Stimulated activated CD8-positive, alpha-beta memory T cell treated with anti-CD3 and anti-CD28 coated beads, Interleukin-4, amount 100 ng/mL, for 1 hour (primary cell): ENCODE measurements around the gene HTR1E.
"Not testable (repeated sequence)": the region's sequence is repeated elsewhere in the genome, so short reads cannot be mapped to it uniquely, and the experiment has no call there.

Experiments
- DNase-seq, 2 donors: peaks; one replicate each; pipeline ENCODE4 v3.0.0-alpha.2; 2020; ENCODE audit warnings: low read depth in 2 of 2, low spot score in 1 of 2

HTR1E gene, protein sequence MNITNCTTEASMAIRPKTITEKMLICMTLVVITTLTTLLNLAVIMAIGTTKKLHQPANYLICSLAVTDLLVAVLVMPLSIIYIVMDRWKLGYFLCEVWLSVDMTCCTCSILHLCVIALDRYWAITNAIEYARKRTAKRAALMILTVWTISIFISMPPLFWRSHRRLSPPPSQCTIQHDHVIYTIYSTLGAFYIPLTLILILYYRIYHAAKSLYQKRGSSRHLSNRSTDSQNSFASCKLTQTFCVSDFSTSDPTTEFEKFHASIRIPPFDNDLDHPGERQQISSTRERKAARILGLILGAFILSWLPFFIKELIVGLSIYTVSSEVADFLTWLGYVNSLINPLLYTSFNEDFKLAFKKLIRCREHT

DNA sequence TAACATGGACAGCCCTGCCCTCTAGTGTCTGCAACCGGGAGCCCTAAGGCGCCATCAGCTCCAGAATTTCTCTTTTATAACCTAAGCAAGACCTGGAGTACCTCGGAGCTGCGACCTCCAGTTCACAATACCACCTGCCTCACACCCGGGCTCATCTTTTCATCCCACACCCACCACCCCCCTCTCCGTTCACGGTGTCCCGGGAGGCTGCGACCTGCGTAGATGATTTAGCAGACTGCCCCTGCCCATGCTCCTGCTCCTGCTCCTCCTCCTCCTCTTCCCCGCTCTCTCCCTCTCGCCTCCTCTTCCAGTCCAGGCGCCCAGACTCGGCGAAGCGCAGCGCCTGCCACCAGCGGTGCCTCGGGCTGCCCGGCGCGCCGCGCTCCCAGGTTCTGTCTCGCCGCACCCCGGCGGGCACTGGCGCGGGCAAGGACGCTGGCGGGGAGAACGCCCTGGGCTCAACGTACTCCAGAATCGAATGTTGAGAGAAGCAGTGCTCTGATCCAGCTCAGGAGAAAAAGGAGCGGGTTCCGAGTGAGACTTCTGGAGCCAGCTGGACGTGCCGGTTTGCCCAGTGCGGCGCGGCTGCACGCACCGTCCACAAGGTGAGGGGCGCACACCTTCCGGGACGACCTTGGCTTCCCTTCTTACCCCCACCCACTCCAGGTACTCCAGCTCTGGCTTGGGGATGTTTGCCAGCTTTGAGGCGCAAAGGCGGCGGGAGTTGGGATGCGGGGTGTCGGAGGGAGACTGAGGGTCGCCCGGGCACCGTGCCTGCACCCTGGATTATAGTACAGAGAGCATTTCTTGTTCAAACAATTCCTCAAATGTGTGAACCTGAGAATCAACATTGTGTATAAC lies at the start of gene HTR1E:
HTR1E (plus strand) TSS at position 310 of the 861 bp plus-strand sequence. CDS start 77,807 bp downstream, outside the sequence.
- no peak for DNase-seq

DNA sequence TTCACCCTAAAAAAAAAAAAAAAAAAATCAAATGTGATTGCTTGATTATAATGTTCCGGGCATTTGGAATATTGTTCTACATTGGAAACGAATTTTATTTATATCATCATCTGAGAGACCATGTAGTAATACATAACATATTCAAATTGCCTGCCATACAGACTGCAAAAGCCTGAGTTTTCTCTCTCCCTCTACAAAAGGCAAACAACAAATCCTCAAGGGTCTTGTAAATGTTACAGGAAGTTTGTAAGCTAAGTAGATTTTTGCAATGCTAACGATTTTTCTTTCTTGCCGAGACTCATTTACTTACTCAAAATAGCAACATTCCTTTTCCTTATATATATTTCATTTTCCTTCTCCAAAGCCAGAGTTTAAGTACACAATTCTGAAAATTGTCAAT lies 49.0 kb upstream of the HTR1E start:
- no peak for DNase-seq

DNA sequence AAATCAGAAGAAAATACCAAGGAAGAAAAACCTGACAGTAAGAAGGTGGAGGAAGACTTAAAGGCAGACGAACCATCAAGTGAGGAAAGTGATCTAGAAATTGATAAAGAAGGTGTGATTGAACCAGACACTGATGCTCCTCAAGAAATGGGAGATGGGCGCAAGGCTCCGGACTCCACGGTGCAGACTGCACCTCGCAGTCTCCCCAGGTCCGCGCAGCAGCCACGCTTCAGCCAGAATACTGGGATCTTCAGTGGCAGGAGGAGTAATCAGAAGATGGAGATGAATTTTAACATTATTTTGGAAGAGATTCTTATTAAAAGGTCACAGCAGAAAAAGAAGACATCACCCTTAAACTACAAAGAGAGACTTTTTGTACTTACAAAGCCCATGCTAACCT lies 40.1 kb upstream of the HTR1E start:
- DNase-seq = not testable (repeated sequence)

DNA sequence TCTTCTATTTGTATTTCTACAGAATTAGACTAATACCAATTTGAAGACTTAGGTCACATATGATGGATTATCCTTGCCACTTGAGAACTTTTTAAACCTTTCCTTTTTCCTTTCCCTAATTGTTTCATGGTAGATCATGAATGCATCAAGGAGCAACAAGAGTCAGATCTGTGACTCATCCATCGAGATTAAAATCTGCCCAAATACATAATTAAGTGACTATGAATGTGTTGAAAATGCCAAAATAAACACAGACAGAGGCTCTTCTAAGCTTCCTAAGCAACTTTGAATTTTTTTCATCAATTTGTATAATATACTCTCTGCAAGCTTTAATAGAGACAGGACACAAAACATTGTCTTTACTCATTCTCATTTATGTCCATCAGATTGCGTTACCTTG lies 23.5 kb upstream of the HTR1E start:
- DNase-seq = no peak

DNA sequence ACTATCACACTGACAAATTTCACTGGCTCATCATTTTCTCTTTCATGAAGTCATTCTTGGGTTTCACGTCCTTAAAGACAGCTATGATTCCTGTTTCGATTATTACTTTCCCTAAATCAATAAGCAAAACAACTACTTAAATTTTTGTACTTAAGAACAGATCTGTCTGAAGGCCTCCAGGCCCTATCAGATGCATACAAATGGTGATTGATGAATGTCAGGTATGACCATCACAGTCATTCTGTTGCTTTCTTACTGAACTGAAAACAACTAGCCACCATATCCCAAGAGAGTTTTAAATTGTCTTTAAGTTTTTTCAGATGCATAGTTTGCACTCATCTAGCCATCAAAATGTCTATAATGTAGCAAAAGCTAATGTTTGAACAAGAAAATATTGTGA lies 20.9 kb upstream of the HTR1E start:
- no peak for DNase-seq

DNA sequence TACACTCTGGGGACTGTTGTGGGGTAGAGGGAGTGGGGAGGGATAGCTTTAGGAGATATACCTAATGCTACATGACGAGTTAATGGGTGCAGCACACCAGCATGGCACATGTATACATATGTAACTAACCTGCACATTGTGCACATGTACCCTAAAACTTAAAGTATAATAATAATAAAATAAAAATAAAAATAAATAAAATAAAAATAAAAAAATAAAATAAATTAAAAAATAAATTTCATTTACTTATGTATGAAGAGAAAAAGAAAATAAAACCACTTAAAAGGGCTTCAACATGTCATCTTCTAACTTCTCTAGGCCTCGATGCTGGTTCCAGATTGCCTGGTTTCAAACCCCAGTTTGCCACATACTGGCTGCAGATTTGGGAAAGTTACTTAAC lies 10.2 kb upstream of the HTR1E start:
- DNase-seq = not testable (repeated sequence)

DNA sequence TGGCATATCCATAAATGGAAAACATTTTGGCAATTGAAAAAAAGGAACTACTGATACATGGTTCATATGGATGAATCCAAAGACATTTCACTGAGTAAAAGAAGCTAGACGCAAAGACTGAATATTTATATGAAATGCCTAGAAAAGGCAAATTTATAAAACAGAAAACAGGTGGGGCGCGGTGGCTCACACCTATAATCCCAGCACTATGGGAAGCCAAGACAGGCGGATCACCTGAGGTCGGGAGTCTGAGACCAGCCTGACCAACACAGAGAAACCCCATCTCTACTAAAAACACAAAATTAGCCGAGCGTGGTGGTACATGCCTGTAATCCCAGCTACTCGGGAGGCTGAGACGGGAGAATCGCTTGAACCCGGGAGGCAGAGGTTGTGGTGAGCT lies 9.5 kb upstream of the HTR1E start:
- not testable (repeated sequence) for DNase-seq

DNA sequence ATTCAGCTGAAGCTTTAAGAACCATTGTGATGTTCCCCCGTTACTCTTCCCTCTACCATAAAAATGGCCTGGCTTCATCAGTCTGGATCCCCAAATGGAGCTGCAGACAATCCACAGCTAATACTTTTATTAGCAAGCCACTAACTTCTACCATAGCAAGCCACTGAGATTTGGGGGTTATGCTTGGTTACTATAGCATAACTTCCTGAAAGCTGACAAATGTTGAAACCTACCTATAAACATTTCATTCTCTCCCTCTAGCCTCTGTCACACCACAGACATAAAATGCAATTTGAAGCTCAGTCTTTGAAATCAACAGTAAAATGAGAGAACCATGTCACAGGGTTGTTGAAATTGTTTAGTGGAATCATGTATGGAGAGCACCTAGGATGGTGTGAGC lies 3.0 kb upstream of the HTR1E start:
- no peak for DNase-seq

DNA sequence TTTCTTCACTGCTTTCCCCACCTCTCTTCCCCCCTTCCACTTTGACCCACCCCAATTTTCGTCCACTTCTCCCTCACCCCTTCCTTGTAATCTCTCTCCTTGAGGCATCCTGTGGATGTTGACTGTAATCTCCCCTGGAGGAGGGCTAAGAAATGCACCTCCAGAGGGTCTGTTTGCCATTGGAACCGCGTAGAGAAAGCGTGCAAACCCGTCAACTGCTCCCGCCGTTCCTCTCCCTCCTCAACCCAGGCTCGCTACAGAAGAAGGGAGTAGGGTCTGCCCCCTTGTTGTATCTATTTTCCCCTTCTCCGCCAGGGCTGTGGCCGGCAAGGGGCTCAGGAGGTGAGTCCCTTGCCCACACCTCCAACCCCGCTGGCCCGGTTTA lies 502 bp upstream of the HTR1E start:
- DNase-seq = no peak

DNA sequence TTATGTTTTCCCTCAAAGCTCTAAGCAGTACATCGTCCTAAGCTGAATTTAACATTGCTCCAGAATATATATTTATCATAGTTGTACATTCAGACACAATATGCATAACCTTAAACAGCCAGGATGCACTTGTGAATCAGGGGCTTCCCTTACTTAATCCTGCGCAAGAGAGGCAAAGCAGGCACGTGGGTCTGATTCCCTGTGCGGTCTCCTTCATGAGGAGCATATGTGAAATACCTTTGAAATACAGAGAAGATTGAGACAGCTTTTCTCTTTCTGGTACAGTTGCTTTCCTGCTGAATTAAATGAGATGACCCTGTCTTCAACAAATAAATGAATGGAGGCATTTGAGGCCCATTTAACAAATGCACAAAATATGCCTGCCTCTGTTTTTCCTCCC lies 1.5 kb downstream of the HTR1E start:
- no peak for DNase-seq

DNA sequence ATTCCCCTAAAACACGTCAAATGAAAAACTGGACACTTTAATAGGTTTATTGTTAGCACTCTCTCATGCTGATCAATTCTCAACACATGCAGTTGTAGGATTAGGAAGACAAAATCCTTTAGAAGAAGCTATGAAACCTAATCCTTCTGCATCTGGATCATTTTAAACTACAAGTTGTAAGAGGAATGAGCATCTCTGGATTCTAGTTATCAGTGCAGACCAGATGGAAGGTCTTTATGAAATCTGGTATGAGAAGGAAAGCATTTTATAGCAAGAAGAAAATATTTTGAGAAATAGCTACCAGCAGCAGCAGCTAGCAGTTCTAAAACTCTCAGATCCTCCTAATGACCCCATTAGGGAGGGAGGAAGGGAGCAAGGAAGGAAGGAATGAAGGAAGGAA lies 4.1 kb downstream of the HTR1E start:
- DNase-seq = no peak

DNA sequence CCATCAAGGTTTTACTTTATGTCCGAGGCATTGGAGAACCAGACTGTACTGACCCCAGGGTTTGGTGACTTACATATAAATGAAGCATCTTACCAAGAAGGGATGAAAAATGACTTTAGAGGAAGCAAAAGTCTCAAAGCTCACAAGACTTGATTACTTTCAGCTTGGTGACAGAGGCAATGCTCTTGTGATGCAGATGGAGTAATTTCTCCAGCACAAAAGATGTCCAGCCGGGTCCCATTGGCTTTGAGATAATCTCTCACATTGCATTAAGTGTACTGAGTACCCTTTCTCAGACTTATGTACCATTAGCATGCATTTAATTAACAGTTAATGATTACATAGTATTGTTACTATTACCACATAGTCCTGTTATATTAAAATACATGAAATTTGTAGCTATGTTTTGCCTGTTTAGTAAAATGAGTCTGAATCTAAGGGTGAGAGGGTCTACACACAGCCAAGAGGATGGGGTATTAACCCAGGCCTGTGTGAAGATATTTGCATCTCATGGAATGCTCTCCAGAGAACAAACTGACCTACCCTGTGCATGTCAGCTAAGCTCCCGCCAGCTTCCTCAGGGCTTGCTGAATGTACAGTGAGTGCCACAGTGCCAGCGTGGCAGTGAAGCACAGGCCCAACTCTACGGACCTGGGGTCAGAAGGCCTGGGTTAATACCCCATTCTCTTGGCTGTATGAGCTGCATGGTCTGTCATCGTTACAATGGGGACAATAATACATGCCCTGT lies 5.6 kb downstream of the HTR1E start:
- no peak for DNase-seq

DNA sequence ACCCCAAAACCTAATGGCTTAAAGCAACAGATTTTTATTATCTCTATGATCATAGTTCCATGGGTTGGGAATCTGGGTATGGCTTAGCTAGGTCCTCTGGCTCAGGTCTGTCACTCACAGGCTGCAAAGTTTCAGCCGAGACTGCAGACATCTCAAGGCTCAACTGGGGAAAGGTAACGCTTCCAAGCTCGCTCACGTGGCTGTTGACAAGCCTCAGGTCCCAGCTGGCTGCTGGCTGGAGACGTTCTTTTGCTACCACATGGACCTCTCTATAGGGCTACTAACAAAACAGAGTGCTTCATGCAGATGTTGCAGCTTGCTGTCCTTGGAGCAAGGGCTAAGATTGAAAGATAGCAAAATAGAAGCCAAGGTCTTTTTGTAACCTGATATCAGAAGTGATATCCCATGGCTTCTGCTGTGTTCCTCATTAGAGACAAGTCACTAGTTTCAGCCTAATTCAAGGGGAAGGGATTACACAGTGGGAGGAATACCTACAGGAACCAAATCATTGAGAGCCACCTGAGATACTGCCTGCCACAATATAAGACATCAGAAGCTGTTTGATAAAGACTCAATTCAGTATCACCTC lies 6.6 kb downstream of the HTR1E start:
- DNase-seq = no peak

DNA sequence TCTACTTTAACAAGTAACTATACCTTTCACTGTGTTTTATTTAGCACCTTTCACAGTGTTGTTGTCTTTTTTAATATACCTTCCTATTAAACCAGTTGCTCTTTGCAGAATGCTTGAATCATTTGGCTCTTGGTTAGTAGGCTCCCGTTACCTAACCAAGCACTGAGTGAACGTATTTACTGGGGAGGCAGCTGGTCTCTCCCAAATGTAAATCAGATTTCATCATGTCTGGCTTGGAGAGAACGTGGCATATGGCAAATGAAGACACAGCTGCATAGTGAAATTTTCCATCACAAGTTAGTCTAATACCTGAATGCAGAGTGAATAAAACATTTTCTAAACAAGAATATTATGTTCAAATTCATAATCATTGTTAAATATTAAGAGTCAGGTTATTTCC lies 12.4 kb downstream of the HTR1E start:
- no peak for DNase-seq

DNA sequence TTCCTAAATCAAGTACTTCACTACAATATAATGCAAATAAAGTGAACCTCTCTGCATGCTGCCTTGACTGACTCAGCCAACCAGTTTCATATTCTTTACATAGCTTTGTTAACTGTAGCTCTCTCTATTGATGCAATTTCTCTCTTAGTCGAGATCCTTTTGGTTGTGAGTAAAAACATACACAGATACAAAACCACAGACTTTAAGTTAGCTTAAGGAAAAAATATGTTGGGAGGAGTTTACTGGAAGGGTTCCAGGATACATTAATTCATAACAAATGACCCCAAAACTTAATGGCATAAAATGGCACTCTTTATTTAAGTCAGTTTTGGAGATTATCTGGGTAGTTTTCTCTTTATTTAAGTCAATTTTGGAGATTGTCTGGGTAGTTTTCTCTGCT lies 15.7 kb downstream of the HTR1E start:
- DNase-seq = no peak

DNA sequence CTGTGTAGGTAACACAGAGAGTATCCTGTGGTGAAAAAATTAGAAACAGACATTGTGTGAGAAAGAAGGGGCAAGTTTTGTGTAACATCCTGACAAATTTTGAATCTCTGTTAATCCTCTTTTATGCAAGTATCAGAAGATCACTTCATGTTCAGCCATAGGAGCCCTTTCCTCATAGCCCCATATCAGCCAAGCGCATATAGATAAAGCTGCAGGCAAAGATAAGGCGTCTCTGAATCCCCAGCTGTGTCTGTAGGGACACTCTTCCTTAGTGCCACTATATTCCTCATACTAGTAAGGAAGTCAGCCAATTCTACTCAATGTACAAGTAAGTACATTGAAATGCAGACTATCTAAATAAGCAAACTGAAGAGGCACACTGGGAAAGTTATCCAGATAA lies 22.3 kb downstream of the HTR1E start:
- no peak for DNase-seq

DNA sequence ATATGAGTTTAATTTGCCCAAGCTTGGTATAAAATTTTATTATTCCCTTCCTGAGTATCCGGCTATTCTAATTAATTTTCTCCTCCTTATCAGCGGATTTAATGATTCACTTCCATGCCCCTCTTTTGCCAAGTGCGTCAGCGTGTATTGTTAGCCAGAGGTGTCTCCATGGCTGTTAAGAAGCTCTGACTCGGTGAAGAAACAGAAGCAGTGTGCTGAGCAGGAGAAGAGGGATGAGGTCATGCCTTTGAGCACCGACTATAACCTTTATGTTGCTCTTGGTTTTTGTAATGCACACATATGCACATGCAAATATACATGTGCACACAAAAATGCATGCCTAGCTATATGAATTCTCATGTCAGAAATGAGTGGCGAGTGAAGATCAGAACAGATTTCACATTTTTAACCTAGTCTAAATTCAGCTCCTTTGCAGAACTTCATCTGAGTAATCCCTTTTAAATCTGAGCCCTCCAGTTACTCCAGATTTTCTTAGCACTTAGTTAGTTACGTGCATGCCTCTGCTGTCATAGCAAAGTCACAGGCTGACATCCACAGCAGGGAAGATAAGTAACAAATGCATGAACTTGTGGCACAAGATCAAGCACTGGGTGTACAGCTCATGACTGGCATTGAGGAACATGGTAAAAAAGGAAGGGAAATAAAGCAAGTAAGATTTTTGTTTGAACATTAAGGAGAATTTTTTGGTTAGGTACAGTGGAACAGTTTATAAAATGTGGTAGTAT lies 24.3 kb downstream of the HTR1E start:
- DNase-seq = no peak

DNA sequence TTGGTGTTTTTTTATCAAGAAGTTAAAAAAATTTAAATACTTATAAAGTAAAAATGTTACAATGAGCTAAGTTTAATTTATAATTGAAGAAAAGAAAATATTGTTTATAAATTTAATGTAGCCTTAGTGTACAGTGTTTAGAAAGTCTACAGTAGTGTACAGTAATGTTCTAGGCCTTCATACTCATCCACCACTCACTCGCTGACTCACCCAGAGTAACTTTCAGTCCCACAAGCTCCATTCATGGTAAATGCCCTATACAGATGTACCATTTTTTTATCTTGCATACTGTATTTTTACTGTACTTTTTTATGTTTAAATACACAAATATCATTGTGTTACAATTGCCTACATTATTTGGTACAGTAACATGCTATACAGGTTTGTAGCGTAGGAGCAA lies 26.0 kb downstream of the HTR1E start:
- DNase-seq = no peak

DNA sequence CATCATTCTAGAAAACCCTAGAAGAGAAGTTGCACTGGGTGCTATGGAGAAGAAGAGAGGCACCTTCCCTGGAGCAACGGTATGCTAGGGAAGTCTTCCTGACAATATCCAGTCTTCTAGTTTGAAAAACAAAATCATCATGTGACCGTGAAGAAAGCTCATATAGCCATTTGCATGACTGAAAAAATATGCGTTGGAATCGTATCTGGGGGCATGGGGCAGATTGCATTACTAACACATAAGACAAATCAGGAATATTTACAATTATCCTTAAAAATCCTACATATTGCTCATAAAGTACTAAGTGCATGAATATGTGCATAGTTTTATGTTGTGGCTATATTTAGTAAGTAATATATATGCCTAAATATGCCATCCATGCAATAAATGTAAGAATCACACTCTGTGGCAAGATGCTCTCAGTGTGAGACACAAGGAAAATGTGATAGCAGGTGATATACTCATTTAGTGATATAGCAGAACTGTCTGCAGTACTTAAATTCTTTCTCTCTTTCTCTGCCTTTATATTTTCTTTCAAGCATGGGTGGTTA lies 26.8 kb downstream of the HTR1E start:
- DNase-seq = no peak

DNA sequence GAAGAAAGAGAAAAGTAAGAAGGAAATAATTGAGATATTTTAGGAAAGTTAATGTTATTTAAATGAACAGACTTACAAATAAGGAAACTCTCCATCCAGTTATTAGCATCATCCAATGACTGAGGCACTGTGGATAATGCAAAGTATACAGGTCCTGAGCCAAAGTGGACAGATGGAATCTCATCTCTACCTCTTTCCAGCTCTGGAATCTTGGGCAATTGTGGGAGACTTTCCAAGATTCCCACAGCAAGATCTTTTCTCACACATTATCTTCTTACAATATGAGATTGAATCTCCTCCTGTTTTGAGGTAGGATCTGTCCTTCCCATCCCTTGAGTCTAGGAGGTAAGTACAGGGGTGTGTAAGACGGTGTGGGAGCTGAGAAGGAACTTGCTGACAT lies 28.9 kb downstream of the HTR1E start:
- no peak for DNase-seq
